Measurements from ENCODE around the gene ME2.
"Not testable (repeated sequence)": the region's sequence is repeated elsewhere in the genome, so short reads cannot be mapped to it uniquely, and the experiment has no call there.

ME2 gene

DNA sequence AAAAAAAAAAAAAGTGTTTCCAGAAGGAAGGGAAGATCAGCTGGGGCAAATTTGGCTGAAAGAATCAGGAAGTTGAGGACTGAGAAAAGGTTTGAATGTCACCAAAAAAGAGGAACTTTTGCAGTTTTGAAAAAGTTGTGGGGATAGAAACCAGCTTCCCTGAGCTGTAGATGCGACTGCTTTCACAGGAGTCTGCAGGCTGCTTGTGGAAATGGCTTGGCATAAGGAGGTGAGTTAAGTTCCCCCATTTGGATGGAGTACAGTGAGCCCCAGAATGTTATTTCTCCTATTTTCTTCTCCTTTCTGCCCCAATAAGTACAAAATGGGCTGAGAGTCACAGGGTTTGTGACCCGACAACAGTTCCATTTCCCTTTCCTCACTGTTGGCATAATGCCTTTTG, 16.5 kb upstream of the ME2 start:
- DNase-seq: no peak

DNA sequence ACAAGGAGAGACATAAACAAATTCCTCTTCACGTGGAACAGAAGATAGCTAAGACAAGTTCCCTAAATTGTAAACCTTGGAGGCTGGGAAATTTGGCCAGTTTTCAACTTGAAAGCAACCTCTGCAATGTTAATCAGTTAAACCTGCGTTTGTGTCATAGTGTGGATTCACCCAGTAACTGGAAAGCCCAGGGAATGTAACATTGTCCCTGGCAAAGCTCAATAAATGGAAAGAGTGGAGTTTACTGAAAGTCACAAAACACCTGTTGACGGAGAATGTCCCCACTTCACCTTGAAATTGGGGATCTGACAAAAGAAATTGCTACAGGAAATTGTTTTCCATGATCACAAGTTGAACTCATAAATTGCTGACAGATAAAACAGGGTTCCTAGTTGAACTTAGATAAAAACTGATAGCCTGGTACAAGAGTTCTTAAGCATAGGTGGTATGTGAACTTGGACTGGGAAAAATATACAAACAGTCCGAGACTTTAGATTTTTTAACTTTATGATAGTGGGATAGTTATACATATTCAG, 15.0 kb upstream of the ME2 start:
- DNase-seq: no peak

DNA sequence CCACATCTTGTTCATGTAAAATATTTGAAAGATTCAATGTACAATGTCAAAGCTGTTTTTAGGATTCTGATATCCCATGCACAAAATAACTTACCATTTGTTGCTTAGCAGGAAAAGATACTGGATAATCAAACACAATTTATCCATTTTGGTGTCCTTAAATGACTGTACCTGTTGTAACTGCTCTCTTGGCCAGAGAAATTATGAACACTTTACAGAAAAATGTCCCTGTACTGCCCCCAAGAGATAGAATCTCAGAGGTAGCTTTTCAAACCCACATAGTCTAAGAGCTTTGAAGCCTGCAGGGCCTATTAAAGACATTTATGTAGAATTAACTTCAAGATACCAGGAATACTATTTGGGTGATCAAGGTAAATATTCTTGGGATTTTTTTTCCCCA, 12.2 kb upstream of the ME2 start:
- DNase-seq: no peak

DNA sequence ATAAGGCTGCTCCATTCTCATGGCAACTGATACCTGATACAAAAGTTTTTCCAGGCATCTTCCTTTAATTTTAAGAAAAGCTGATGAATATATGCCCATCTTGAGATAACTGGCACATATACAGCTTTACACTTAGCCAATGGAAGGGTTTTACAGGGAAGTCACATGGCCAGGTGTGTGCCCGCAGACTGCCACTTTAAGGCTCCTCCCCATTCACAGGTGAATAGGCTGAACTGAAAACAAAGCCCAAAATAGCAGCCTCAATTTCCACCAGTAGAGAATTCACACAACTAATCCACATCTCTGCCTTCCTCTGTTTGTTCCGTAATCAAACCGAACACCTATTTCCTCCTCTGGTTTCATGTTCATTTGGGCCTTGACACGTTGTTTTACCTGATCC, 9.8 kb upstream of the ME2 start:
- DNase-seq: no peak

DNA sequence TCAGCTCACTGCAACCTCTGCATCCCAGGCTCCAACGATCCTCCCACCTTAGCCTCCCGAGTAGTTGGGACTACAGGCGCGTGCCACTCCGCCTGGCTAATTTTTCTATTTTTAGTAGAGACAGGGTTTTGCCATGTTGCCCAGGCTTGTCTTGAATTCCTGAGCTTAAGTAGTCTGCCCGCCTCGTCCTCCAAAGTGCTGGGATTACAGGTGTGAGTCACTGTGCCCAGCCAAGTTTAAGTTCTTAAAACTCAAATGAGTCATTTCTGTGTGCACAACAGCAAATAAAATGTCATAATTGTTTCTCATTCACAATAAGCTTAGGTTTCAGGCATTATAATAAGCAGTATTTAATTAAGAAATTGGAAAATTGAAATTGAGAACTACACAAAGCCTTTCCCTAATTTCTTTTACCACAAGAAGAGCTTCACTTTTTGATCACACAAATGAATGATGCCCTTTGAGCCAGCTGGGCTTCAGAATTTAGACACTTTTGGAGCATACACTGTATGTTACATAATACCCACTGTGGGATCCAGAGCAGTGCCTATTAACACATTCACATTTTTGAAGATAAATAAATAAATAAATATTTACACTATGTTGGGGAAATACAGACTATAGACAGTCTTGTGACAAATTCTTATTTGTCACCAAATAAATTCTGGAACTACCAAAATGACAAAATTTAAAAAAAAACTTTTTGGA, 8.6 kb upstream of the ME2 start:
- no peak for DNase-seq

DNA sequence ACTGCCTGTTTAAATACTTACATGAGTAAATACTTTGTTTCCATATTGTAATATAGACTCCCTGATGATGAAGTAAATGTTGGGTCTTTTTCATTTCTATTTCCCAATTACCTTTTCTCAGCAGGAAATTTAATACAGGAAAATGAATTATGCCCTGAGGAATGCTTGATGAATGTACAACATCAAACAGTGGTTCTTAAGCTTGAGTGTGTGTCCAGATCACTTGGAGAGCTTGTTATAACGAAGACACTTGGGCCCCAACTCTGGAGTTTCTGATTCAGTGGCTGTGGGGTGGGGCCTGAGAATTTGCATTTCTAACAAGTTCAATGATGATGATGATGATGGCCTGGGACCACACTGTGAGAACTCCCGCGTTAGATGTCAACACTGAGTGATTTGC, 7.1 kb upstream of the ME2 start:
- no peak for DNase-seq

DNA sequence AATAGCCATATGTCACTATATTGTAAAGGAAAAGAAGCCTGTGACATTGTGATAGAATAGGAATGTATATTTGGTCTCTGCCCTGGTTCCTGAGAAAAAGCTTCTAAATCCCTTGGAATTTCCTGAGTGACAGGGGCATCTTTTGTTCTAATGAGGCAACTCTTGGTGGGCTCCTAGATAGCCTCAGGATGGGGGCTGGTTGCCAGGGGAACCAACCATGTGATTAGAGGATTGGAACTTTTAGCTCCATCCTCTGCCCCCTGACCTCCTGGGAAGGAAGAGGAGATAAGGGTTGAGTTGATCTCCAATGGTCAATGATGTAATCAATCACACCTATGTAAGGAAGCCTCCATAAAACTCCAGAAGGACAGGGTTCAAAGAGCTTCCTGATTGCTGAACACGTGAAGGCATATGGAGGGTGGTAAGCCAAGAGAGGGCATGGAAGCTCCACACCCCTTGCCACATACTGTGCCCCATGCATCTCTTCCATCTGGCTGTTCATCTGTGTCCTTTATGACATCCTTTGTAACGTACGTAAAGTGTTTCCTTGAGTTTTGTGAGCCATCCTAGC, 2.9 kb upstream of the ME2 start:
- no peak for DNase-seq

DNA sequence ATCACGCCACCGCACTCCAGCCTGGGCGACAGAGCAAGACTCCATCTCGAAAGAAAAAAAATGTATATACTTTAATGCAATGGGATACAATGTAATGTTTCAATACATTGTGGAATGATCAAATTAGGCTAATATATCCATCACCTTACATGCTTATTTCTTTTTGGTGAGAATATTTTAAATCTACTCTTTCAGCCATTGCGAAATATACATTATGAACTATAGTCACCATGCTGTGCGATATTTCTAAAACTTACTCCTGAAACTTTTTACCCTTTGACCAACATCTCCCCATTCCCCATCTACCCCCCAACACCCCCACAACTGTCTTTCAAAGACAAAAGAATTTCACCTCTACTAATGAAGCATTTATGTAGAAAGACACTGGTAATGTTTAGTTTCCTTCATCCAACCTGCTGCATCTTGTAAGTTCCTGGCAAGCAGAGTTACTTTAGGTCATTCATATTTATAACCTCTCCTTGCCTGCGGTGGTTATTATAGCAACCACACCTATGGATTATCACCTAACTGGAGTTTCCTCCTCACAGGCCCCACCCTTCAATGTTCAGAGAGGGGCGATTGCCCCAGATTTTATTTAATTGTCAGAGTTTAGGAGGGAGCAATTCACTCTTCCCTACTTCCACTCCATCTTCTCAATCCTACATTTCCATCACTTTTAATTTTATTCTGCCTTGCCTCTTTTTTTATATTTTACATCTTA, 1.2 kb upstream of the ME2 start:
- DNase-seq: no peak

DNA sequence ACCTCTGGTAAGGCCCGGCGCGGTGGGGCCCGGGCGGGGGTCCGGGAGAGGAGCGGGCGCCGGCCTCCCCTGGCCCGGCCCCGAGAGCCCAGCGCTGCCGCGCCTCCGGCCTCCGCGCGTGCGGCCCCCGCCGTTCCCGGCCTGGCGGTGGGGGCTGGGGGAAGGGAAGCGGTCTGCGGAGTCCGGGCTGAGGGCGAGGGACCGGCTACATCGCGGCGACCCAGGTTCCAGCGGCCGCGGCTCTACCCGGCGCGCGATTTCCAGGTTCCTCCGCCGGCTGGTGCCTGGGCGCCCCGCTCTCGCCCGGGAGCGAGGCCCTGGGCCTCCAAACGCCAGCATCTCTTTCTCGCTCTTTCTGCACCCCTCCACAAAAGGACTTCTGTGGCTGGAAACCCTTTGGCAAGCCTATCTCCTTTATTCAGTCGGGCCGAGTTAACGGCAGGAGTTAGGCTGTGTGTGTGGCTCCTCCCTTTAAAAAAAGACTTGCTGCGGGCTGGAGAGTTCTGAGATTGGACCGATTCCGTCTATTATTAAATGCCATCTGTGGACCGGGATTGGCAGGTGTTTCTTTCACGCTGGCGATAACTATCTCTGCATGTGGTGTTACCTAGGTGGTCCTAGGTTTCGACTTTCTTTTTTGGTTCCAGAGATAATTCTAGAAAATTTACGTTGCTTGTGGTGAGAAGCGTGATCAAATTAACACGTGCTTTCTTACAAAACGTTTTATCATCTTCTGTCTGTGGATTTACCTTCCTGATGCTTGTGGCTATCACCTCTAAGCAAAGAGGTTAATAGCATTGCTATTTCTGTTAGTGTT, 592 bp downstream of the ME2 start:
- peak; percentile 53 for DNase-seq

DNA sequence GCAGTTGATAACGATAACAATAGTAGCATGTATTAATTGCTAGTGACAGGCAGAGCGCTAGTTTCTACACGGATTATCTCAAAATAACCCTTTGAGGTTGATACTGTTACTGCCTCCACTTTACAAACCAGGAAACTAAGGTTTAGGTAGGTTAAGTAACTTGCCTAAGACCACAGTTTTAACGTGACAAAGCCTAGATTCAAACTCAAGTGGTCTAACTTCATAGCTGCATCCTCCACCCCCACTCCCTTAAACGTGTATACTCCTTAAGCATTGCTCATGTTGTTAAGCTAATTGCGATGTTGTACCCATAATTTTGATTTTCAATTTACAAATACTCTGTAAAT, 1.2 kb downstream of the ME2 start:
- DNase-seq: peak; percentile 25

DNA sequence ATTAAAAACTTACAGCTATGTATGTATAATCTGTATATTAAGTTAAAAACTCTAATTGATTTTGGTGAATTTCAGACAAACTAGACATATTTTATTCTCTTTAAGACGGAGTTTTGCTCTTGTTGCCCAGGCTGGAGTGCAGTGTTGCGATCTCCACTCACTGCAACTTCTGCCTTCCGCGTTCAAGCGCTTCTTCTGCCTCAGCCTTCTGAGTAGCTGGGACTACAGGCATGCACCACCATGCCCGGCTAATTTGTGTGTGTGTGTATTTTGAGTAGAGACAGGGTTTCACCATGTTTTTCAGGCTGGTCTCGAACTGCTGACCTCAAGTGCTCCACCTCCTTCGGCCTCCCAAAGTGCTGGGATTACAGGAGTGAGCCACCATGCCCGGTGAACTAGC, 2.0 kb downstream of the ME2 start:
- DNase-seq: not testable (repeated sequence)

DNA sequence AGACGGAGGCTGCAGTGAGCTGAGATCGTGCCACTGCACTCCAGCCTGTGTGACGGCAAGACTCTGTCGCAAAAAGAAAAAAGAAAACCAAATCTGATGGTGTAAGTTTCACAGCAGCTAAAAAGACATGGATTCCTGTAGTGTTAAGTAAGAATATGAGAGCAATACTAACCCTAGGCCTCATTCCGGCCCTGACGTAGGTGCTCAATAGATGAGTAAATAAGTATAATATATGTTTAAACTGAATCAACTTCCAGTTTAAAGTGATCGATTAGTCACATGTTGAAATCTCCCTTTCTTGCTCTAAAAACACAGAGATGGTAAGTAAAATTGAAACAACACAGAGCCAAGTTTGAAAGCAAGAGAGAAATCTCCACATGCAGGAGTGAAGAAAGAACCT, 8.0 kb downstream of the ME2 start:
- peak; percentile 58 for DNase-seq

DNA sequence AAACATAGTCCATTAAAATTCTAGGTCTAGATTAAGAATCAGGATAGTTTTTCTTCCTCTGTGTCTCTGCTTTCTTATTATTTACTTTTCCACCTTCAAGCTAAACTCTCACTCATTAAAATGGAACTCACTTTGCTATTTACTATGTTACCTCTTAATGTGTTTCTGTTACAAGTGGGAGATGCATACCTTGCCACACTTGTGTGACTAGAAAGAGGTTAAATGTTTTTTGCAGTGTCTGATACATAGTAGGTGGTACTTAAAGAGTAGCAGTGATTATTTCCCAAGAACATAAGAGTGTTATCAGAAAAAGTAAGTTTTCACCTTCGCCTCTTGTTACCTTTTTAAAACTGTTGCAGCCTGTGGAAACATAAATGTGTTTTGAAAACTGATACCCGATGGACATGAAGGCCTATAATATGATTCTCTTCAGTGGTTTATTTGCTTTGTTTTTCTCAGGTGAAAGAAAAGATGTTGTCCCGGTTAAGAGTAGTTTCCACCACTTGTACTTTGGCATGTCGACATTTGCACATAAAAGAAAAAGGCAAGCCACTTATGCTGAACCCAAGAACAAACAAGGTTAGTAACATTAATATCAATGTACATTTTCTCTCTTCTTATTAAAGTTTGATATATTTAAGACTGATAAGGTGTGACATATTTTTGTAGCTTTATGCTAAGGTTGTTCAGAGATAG, 16.6 kb downstream of the ME2 start:
- no peak for DNase-seq

DNA sequence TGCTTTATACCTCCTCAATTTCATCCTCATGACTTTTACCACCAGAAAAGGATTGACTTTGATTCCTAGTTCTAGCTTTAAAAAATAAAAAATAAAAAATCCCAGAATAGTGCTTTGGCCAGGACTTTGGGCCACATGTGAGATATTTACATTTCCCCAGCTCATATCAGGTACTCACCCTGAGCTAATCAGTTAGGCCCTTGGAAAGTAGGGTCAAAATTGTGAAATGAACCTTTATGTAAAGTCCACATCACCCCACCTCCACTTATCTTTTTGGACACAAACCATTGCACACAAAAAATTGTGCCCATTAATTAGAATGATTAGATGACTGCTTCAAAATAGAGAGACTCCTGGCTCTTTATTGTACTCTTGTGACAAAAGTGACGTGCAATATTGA, 17.2 kb downstream of the ME2 start:
- no peak for DNase-seq

DNA sequence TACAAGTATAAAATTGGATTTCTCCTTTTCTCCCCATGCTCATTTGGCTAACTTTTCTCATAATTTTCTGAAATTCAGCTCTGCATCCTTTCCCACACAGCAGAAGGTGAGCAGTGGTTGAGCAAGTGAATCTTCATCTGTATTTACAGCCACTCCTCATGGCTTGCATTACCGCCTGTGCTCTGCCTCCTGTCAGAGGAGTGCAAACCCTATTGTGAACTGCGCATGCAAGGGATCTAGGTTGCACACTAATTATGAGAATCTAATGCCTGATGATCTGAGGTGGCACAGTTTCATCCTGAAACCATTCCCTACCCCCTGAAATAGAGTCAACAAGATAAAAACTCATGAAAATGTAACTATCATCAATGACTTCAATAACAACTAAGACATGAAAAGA, 20.0 kb downstream of the ME2 start:
- DNase-seq: peak; percentile 54

DNA sequence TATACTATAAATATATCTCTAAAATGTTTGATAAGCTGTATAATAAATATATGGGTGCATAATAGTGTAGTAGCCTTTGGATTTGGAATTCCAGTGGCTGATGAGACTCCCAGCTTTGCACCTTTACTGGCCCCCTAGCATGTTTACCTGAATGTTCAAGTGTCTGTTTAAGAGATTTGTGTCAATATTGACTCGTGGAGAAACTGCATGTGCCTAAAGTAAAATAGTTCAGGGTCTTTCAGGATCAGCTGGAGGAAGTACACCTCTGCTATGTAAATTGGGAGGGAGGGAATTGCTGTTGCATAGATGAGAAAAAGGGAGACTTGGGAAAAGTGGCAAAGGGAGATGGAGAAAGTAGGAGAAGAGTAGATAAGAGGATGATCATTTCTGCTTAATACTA, 23.9 kb downstream of the ME2 start:
- DNase-seq: no peak

DNA sequence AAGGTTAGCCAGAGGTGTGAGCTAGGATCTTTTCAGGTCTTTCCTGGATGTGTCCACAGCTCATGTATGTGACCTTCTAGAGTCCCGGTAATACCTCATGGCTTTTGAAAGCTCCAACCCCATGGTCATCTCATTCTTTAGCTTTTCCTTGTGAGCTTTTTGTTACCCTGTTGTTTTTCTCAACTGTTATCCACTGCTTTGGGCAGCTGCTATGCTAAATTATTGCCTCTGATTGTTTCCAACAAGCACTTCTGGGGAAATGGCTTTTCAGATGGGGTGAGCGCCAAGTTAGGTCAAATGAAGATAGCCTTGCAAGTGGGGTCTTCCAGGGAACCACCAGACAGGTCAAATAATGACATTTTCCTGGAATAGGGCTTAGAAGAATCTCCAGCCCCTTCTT, 27.9 kb downstream of the ME2 start:
- no peak for DNase-seq

DNA sequence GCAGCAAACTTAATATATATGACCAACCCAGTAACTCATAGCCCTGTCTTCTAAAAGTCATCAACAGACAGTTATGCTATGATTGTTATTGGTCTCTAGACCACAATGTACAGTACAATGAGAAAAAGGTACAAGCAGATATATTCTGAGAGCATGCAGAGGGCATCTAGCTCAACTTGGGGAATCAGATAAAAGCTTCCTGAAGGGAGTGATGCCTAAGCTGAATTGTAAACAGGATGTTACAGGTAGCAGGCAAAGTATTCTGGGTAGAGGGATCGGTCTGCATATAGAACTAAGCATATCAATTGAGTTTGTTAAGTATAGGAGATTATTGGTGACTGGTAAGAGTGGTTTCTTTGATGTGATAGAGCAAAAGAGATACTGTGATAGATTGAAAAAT, 30.3 kb downstream of the ME2 start:
- no peak for DNase-seq

DNA sequence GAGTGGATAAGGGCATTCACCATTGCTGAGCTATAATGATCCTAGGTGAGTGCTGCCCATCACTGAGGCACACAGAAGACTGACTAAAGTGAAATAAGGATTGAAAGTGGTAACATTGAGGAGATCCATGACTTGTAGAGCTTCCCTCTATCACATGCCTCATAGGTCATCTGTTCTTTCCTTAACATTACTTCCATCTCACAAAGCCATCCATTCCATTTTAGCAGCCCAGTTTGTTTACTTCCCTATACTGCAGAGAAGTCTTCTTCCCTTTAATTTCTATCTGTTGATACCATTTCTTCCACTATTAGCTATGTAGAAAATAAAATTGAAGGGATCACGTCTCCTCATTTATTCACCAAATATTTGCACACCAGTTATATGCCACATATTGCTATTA, 32.1 kb downstream of the ME2 start:
- DNase-seq: no peak

DNA sequence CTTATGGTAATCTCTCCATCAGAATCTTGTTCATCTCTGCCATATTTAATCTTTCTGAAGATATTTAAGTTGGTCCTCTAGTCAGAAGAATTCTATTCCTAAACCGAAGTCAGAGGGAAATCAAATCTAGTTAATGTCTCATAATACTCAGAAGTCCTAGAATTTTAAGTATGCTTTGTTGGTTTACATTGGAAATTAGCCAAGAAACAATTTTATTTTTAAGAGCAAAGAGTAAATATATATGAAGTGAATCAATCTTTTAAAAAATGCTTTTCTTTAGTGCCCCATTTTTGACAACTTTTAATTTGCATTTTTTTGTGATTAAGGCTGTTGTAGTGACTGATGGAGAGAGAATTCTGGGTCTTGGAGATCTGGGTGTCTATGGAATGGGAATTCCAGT, 38.1 kb downstream of the ME2 start:
- no peak for DNase-seq

DNA sequence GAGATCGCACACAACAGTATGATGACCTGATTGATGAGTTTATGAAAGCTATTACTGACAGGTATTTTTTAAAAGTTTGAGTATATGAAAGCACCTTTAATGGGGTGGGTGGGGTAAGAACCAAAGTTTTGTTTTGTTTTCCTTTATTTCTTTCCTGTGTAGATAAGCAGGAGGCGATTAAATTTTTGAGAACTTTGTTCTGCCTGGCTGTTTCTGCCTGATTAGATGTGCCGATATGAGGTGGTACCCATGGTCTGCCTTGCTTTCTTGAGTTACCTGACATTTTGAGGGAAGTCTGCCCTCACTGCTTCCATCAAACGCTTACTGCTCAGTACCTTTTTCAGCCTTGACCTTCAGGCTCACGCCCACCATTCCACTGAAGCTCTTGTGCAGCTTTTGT, 39.2 kb downstream of the ME2 start:
- no peak for DNase-seq

DNA sequence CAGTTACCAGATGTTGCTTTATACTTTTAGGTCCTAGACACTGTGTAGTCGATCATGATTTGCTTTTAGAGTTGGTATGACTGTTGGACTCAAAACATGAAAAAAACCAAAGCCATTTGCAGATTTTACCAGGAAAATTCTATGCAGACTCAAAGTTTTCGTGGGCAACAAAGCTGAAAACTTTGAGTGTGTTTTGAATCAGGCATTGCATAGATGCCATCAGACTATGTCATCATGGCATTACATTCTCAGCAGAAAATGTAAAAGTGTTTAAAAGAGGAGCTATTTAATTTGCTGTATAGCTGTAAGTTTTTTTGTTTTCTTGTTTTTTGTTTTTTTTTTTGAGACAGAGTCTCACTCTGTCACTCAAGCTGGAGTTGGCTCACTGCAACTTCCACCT, 45.5 kb downstream of the ME2 start:
- no peak for DNase-seq

DNA sequence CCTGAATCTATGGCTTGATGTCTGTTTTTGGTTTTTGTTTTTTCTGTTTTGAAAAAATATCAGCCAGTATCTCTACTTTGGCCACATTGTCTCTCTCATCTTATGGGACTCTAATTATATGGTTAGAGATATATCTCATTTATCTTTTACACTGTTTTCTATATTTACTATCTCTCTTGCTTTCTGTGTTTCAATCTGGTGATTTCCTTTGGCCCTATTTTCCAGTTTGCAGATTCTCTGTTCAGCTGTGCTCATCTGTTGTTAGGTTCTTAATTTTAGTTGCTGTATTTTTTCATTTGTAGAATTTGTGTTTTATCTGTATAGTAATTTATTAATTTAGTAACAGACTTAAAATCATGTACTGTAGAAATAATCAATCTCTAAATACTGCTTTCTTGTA, 47.6 kb downstream of the ME2 start:
- no peak for DNase-seq
